Caco-2 (cell line): ENCODE measurements around the gene AUTS2. TPM values are rescaled to one million over a fixed set of nuclear protein-coding genes. Genes with fewer than 3 reads are reported as not detected.
A peak's percentile ranks its signal among the peaks of the same experiment; 100 is the strongest.

ENCODE experiments used
- BruUV-seq: library from RNA; stranded (reverse); fragments of 400-500 nt; replicated peaks from 2 replicates; lab custom pipeline; 2021; lab: Mats Ljungman, UMichigan
- CTCF ChIA-PET: fragments of 300-600 bp; sonication (Branson Sonifier 250); formaldehyde crosslinking; loops from one replicate; lab custom pipeline; 2022; ENCODE audit warnings: antibody characterized with exemption; lab: Charles Lee
- POLR2A ChIA-PET: fragments of 300-600 bp; sonication (Branson Sonifier 250); formaldehyde crosslinking; loops from one replicate; lab custom pipeline; 2022; ENCODE audit warnings: antibody characterized with exemption; lab: Charles Lee
- DNase-seq, 2 experiments: peaks; one replicate each; pipeline versions ENCODE4 v3.0.0 to v3.0.0-alpha.2; 2020 to 2022
- H3K27me3 ChIP-seq: replicated peaks from 2 replicates; pipeline ENCODE4 v1.6.0; 2011; ENCODE audit warnings: low read length; ENCODE audit not compliant: control insufficient read depth, insufficient read depth
- H3K36me3 ChIP-seq: 2 replicates; pipeline ENCODE4 v1.5.1; 2011; ENCODE audit warnings: low read length; ENCODE audit not compliant: control insufficient read depth, insufficient read depth
- H3K4me1 ChIP-seq: fragments of 250-450 bp; sonication (Bioruptor Pico); 2 replicates; pipeline ENCODE4 v1.5.1; 2020; ENCODE audit warnings: mild to moderate bottlenecking
- H3K4me3 ChIP-seq: 2 replicates; pipeline ENCODE4 v1.5.1; 2011; ENCODE audit warnings: low read depth, mild to moderate bottlenecking, control low read depth, low read length
- H3K9me3 ChIP-seq: fragments of 250-450 bp; sonication (Bioruptor Pico); 2 replicates; pipeline ENCODE4 v1.5.1; 2020; ENCODE audit warnings: mild to moderate bottlenecking, moderate library complexity
- H3K27ac Mint-ChIP-seq: one replicate; pipeline ENCODE4 v1.8.0; 2022; ENCODE audit warnings: mixed read lengths; ENCODE audit not compliant: unreplicated experiment
- H3K27me3 Mint-ChIP-seq: one replicate; pipeline ENCODE4 v1.8.0; 2022; ENCODE audit warnings: mixed read lengths; ENCODE audit not compliant: insufficient read depth, unreplicated experiment
- H3K36me3 Mint-ChIP-seq: one replicate; pipeline ENCODE4 v1.8.0; 2022; ENCODE audit warnings: mild to moderate bottlenecking, mixed read lengths; ENCODE audit not compliant: insufficient read depth, unreplicated experiment
- H3K4me1 Mint-ChIP-seq: one replicate; pipeline ENCODE4 v1.8.0; 2022; ENCODE audit warnings: low read depth, mixed read lengths; ENCODE audit not compliant: unreplicated experiment
- H3K4me3 Mint-ChIP-seq: one replicate; pipeline ENCODE4 v1.8.0; 2022; ENCODE audit warnings: mild to moderate bottlenecking, moderate library complexity, mixed read lengths; ENCODE audit not compliant: unreplicated experiment
- H3K9me3 Mint-ChIP-seq: one replicate; pipeline ENCODE4 v1.8.0; 2022; ENCODE audit warnings: mixed read lengths; ENCODE audit not compliant: unreplicated experiment
- CTCF ChIP-seq, 2 experiments: fragments of 200-600 bp in 1 of 2; IDR thresholded peaks; 1 replicate in 1 of 2; 2 replicates in 1 of 2; pipeline versions ENCODE4 v1.5.1 to v1.8.0; 2011 to 2022; ENCODE audit warnings: antibody characterized with exemption in 1 of 2, control low read depth in 1 of 2, inconsistent platforms in 1 of 2, low read depth in 1 of 2, low read length in 1 of 2, mild to moderate bottlenecking in 1 of 2, moderate library complexity in 1 of 2; ENCODE audit not compliant: insufficient read depth in 1 of 2, severe bottlenecking in 1 of 2, unreplicated experiment in 1 of 2
- intact Hi-C: fragments of 100-400 bp; cut with micrococcal nuclease; formaldehyde crosslinking; loops from one replicate; pipeline ENCODE4 v1.10.0; 2022; ENCODE audit not compliant: unreplicated experiment
- total RNA-seq: library from RNA; stranded (reverse); gene quantifications from 2 replicates; pipeline ENCODE4 v1.2.3, GENCODE V29; 2022

AUTS2 gene
- total RNA-seq, 1 experiment from 2014 or later = 37.1 TPM

- H3K4me1 ChIP-seq = 0 out of 2 replicates have a peak, but pooled peaks cover 5% of the 10 kb centered on the region
- Mint-ChIP-seq H3K9me3 (no peaks in the 10 kb centered on the region), H3K27ac (no peak overlapping the region), H3K27me3 (peaks cover 10% of the 10 kb centered on the region), H3K36me3 (no peaks in the 10 kb centered on the region), H3K4me1 (peaks cover 12% of the 10 kb centered on the region), H3K4me3 (peak overlapping the region; percentile 69)
- CTCF ChIA-PET = no interaction called here
- POLR2A ChIA-PET = no interaction called here
- no peak for TF ChIP-seq CTCF (IDR thresholded peaks at IDR 0.05; ENCODE audit: insufficient read depth in 1 of 2, low read depth in 1 of 2, low read length in 1 of 2, severe bottlenecking in 1 of 2, unreplicated experiment in 1 of 2)
- H3K36me3 ChIP-seq = no peaks in the 10 kb centered on the region
- intact Hi-C loops = no loop called here
- H3K27me3 ChIP-seq = 0 out of 2 replicates have a peak, but pooled peaks cover 3% of the 10 kb centered on the region
- no peak for DNase-seq
- BruUV-seq = no TSS peak
- H3K9me3 ChIP-seq = no peaks in the 10 kb centered on the region
- H3K4me3 ChIP-seq = peak overlapping the region; percentile 62
Measured at GRCh38 chr7:70595370-70595754, 997.1 kb downstream of the AUTS2 start.

GRCh38 chr7:70595755-70596597, 997.7 kb downstream of the AUTS2 start:
- Histone ChIP-seq H3K36me3 (no peaks in the 10 kb centered on the region), H3K9me3 (no peaks in the 10 kb centered on the region; the same call in 1 of the 2 replicates), H3K4me1 (0 out of 2 replicates have a peak, but pooled peaks cover 5% of the 10 kb centered on the region), H3K4me3 (peak overlapping the region; percentile 62), H3K27me3 (0 out of 2 replicates have a peak, but pooled peaks cover 3% of the 10 kb centered on the region)
- BruUV-seq = no TSS peak
- intact Hi-C loops = no loop called here
- peaks cover 12% of the 10 kb centered on the region for H3K4me1 Mint-ChIP-seq
- peak overlapping the region; percentile 69 for H3K4me3 Mint-ChIP-seq
- no peak for TF ChIP-seq CTCF (IDR thresholded peaks at IDR 0.05; ENCODE audit: insufficient read depth in 1 of 2, low read depth in 1 of 2, low read length in 1 of 2, severe bottlenecking in 1 of 2, unreplicated experiment in 1 of 2)
- POLR2A ChIA-PET = no interaction called here
- no peaks in the 10 kb centered on the region for H3K36me3 Mint-ChIP-seq
- CTCF ChIA-PET = interaction anchor here (1.0 kb wide), 1 partner anchor 102 kb away, joined by 3 read pairs; no protein-coding TSS in a partner anchor
- H3K9me3 Mint-ChIP-seq = no peaks in the 10 kb centered on the region
- no peak overlapping the region for H3K27ac Mint-ChIP-seq
- peak in 1 of 2 experiments; percentile 45 for DNase-seq
- peaks cover 10% of the 10 kb centered on the region for H3K27me3 Mint-ChIP-seq

GRCh38 chr7:70596598-70596913, 998.3 kb downstream of the AUTS2 start:
- H3K27ac Mint-ChIP-seq = no peak overlapping the region
- no TSS peak for BruUV-seq
- intact Hi-C loops = no loop called here
- no peaks in the 10 kb centered on the region for H3K9me3 Mint-ChIP-seq
- H3K36me3 Mint-ChIP-seq = no peaks in the 10 kb centered on the region
- no peak for DNase-seq
- CTCF ChIA-PET = interaction anchor here (1.0 kb wide), 1 partner anchor 102 kb away, joined by 3 read pairs; no protein-coding TSS in a partner anchor
- peaks cover 12% of the 10 kb centered on the region for H3K4me1 Mint-ChIP-seq
- POLR2A ChIA-PET = no interaction called here
- Histone ChIP-seq H3K4me3 (peak overlapping the region; percentile 62), H3K9me3 (no peaks in the 10 kb centered on the region; the same call in 1 of the 2 replicates), H3K36me3 (no peaks in the 10 kb centered on the region), H3K27me3 (0 out of 2 replicates have a peak, but pooled peaks cover 3% of the 10 kb centered on the region), H3K4me1 (0 out of 2 replicates have a peak, but pooled peaks cover 5% of the 10 kb centered on the region)
- peaks cover 10% of the 10 kb centered on the region for H3K27me3 Mint-ChIP-seq
- peak overlapping the region; percentile 69 for H3K4me3 Mint-ChIP-seq
- TF ChIP-seq CTCF (IDR thresholded peaks at IDR 0.05; ENCODE audit: insufficient read depth in 1 of 2, low read depth in 1 of 2, low read length in 1 of 2, severe bottlenecking in 1 of 2, unreplicated experiment in 1 of 2) = no peak
